ENCODE results near the gene PPP2R2B.

PPP2R2B gene

GRCh38 chr5:146779211-146779869 is 99.2 kb downstream of the PPP2R2B start:
- no peak for DNase-seq (ENCODE audit: low read depth)

GRCh38 chr5:146778795-146779194 is 99.8 kb downstream of the PPP2R2B start:
- DNase-seq (ENCODE audit: low read depth): no peak

GRCh38 chr5:146778261-146778660 is 100.3 kb downstream of the PPP2R2B start:
- no peak for DNase-seq (ENCODE audit: low read depth)

GRCh38 chr5:146772881-146773466 is 105.6 kb downstream of the PPP2R2B start:
- no peak for DNase-seq (ENCODE audit: low read depth)

- no peak for DNase-seq (ENCODE audit: low read depth)
These were observed 107.6 kb downstream of the PPP2R2B start for GRCh38 chr5:146770980-146771379.

GRCh38 chr5:146770546-146770945 is 108.0 kb downstream of the PPP2R2B start:
- no peak for DNase-seq (ENCODE audit: low read depth)

GRCh38 chr5:146767534-146767933 is 111.0 kb downstream of the PPP2R2B start:
- no peak for DNase-seq (ENCODE audit: low read depth)

- DNase-seq (ENCODE audit: low read depth): no peak
These were observed 112.5 kb downstream of the PPP2R2B start for GRCh38 chr5:146766013-146766412.

- no peak for DNase-seq (ENCODE audit: low read depth)
These were observed 113.3 kb downstream of the PPP2R2B start for GRCh38 chr5:146765089-146765832.

GRCh38 chr5:146762830-146763229 is 115.7 kb downstream of the PPP2R2B start:
- no peak for DNase-seq (ENCODE audit: low read depth)

GRCh38 chr5:146761811-146762210 is 116.7 kb downstream of the PPP2R2B start:
- DNase-seq (ENCODE audit: low read depth): no peak

GRCh38 chr5:146758938-146759337 is 119.6 kb downstream of the PPP2R2B start:
- DNase-seq (ENCODE audit: low read depth): no peak

GRCh38 chr5:146758076-146758475 is 120.5 kb downstream of the PPP2R2B start:
- no peak for DNase-seq (ENCODE audit: low read depth)

- DNase-seq (ENCODE audit: low read depth): no peak
These were observed 122.0 kb downstream of the PPP2R2B start for GRCh38 chr5:146756546-146756945.

GRCh38 chr5:146755793-146756192 is 122.8 kb downstream of the PPP2R2B start:
- DNase-seq (ENCODE audit: low read depth): no peak

- DNase-seq (ENCODE audit: low read depth): no peak
These were observed 123.9 kb downstream of the PPP2R2B start for GRCh38 chr5:146754621-146755020.

- DNase-seq (ENCODE audit: low read depth): no peak
These were observed 124.9 kb downstream of the PPP2R2B start for GRCh38 chr5:146753641-146754040.

- DNase-seq (ENCODE audit: low read depth): peak; percentile 33
These were observed 126.7 kb downstream of the PPP2R2B start for GRCh38 chr5:146751781-146752401.

GRCh38 chr5:146751054-146751453 is 127.5 kb downstream of the PPP2R2B start:
- no peak for DNase-seq (ENCODE audit: low read depth)

GRCh38 chr5:146748533-146748932 is 130.0 kb downstream of the PPP2R2B start:
- DNase-seq (ENCODE audit: low read depth): no peak

GRCh38 chr5:146745931-146746577 is 132.5 kb downstream of the PPP2R2B start:
- no peak for DNase-seq (ENCODE audit: low read depth)

- DNase-seq (ENCODE audit: low read depth): no peak
These were observed 134.3 kb downstream of the PPP2R2B start for GRCh38 chr5:146744068-146744745.

All from stimulated activated CD8-positive, alpha-beta memory T cell treated with anti-CD3 and anti-CD28 coated beads, Interleukin-12 subunit alpha, Interleukin-12 subunit beta, amount 100 ng/mL, for 1 hour (primary cell).